ENCODE measurements around the gene KCNH3. TPM values are rescaled to one million over a fixed set of nuclear protein-coding genes. Genes with fewer than 3 reads are reported as not detected.

The KCNH3 gene
- total and polyA plus RNA-seq, 10 of the 15 experiments (the other 5 are each of a cell fraction or from before 2014, with no cell fraction given) = 0.03 to 0.45 (median 0.08) TPM; not detected in 5

DNA sequence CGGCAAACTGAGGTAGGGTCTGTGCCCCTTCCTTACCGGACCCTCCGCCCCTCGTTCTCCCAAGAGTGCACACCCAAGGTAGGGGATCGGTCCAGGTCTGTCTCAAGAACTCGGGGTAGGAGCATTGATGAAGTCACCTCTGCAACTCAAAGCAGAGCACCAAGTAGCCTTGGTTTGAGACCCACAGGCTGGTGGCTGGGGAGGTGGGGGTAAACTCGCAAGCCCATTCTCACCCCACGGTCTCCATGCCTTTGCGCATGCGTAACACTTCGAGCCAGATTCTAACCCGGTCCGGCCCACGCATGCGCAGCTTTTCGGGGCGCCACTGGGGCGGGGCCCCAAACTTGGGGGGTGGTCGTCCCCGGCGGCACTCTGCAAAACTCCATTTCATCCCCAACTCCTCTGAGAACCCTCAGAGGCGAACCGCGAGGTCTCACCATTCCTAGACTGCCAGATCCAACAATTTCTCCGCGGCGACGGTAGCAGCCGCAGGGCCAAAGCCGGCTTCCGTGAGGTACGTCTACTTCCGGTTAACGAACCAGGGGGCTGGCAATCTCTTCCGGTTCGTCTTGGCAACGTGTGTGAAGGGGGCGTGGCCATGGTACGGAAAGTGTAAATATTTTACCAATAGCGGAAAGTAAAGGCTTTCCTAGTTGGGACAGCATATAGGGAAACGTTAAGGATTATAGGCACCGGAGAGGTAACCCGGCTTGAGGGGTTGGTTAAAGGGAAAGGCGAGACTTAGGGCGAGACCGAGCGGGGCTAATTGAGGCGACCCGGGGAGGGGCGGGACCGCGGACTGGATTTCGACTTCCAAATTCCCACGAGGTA is 29.0 kb downstream of the KCNH3 start, which contains the start of gene MCRS1 (continued):
- TF ChIP-seq, protein P1, sequence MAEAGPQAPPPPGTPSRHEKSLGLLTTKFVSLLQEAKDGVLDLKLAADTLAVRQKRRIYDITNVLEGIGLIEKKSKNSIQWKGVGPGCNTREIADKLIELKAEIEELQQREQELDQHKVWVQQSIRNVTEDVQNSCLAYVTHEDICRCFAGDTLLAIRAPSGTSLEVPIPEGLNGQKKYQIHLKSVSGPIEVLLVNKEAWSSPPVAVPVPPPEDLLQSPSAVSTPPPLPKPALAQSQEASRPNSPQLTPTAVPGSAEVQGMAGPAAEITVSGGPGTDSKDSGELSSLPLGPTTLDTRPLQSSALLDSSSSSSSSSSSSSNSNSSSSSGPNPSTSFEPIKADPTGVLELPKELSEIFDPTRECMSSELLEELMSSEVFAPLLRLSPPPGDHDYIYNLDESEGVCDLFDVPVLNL (IDR thresholded peaks at IDR 0.05; ENCODE audit: low read depth, low read length) = no peak
- no peak for TF ChIP-seq MYC (IDR thresholded peaks at IDR 0.05; ENCODE audit: insufficient read depth, insufficient read length, insufficient replicate concordance, low read length, severe bottlenecking)
- no peak for TF ChIP-seq STAT3 (IDR thresholded peaks at IDR 0.05; ENCODE audit: low read depth, low read length)
- no peak for TF ChIP-seq SUZ12 (IDR thresholded peaks at IDR 0.05; ENCODE audit: unreplicated experiment)
- TF ChIP-seq BHLHE40 (IDR thresholded peaks at IDR 0.05; ENCODE audit: borderline replicate concordance in 1 of 2, low read depth in 2 of 2, low read length in 1 of 2) = 0 out of 4 replicates have a peak, but pooled peaks of 1 of the 2 experiments have one; percentile 5
- TF ChIP-seq, protein P2, sequence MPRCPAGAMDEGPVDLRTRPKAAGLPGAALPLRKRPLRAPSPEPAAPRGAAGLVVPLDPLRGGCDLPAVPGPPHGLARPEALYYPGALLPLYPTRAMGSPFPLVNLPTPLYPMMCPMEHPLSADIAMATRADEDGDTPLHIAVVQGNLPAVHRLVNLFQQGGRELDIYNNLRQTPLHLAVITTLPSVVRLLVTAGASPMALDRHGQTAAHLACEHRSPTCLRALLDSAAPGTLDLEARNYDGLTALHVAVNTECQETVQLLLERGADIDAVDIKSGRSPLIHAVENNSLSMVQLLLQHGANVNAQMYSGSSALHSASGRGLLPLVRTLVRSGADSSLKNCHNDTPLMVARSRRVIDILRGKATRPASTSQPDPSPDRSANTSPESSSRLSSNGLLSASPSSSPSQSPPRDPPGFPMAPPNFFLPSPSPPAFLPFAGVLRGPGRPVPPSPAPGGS (IDR thresholded peaks at IDR 0.05; ENCODE audit: borderline replicate concordance, insufficient read depth, low read depth, low read length, poor library complexity, severe bottlenecking) = no peak
- TF ChIP-seq CREM (IDR thresholded peaks at IDR 0.05; ENCODE audit: low read depth) = peak; percentile 88
- peak; percentile 81 for TF ChIP-seq RELA (IDR thresholded peaks at IDR 0.05; ENCODE audit: borderline replicate concordance, partially characterized antibody)
- no peak for TF ChIP-seq NR2F1 (conservative IDR thresholded peaks at IDR 0.05)
- peak in 1 of 2 experiments; percentile 57; a peak in 1 of 3 replicates for TF ChIP-seq EGR1 (IDR thresholded peaks at IDR 0.05; ENCODE audit: borderline replicate concordance in 1 of 2, low read depth in 2 of 2, low read length in 2 of 2)
- peak; percentile 93 for TF ChIP-seq NR2C2 (IDR thresholded peaks at IDR 0.05; ENCODE audit: borderline replicate concordance, control insufficient read depth, insufficient read length, low read depth)
- TF ChIP-seq, protein P3, sequence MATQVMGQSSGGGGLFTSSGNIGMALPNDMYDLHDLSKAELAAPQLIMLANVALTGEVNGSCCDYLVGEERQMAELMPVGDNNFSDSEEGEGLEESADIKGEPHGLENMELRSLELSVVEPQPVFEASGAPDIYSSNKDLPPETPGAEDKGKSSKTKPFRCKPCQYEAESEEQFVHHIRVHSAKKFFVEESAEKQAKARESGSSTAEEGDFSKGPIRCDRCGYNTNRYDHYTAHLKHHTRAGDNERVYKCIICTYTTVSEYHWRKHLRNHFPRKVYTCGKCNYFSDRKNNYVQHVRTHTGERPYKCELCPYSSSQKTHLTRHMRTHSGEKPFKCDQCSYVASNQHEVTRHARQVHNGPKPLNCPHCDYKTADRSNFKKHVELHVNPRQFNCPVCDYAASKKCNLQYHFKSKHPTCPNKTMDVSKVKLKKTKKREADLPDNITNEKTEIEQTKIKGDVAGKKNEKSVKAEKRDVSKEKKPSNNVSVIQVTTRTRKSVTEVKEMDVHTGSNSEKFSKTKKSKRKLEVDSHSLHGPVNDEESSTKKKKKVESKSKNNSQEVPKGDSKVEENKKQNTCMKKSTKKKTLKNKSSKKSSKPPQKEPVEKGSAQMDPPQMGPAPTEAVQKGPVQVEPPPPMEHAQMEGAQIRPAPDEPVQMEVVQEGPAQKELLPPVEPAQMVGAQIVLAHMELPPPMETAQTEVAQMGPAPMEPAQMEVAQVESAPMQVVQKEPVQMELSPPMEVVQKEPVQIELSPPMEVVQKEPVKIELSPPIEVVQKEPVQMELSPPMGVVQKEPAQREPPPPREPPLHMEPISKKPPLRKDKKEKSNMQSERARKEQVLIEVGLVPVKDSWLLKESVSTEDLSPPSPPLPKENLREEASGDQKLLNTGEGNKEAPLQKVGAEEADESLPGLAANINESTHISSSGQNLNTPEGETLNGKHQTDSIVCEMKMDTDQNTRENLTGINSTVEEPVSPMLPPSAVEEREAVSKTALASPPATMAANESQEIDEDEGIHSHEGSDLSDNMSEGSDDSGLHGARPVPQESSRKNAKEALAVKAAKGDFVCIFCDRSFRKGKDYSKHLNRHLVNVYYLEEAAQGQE (IDR thresholded peaks at IDR 0.05; ENCODE audit: low read depth, low read length) = no peak
- no peak for TF ChIP-seq IRF4 (IDR thresholded peaks at IDR 0.05; ENCODE audit: low read depth, low read length)
- TF ChIP-seq, protein P4, sequence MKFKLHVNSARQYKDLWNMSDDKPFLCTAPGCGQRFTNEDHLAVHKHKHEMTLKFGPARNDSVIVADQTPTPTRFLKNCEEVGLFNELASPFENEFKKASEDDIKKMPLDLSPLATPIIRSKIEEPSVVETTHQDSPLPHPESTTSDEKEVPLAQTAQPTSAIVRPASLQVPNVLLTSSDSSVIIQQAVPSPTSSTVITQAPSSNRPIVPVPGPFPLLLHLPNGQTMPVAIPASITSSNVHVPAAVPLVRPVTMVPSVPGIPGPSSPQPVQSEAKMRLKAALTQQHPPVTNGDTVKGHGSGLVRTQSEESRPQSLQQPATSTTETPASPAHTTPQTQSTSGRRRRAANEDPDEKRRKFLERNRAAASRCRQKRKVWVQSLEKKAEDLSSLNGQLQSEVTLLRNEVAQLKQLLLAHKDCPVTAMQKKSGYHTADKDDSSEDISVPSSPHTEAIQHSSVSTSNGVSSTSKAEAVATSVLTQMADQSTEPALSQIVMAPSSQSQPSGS (IDR thresholded peaks at IDR 0.05; ENCODE audit: low read length) = no peak
- TF ChIP-seq POU2F2 (IDR thresholded peaks at IDR 0.05; ENCODE audit: borderline replicate concordance, low read depth, low read length) = peak; percentile 78; the same call in 1 of the 3 replicates
- TF ChIP-seq HDGF (IDR thresholded peaks at IDR 0.05) = no peak
- TF ChIP-seq CBX3 (IDR thresholded peaks at IDR 0.05; ENCODE audit: borderline replicate concordance, low read depth) = no peak
- TF ChIP-seq RUNX3 (IDR thresholded peaks at IDR 0.05; ENCODE audit: low read length) = peak; percentile 55
- TF ChIP-seq ZNF217 (IDR thresholded peaks at IDR 0.05) = no peak
